ENCODE results near the gene COLEC11.

GRCh38 chr2:3633089-3633981 lies 38.4 kb downstream of the COLEC11 start:
- TF ChIP-seq CTCF (conservative IDR thresholded peaks at IDR 0.05; ENCODE audit: low read depth, low read length) (no peak), EZH2 (IDR thresholded peaks at IDR 0.05; ENCODE audit: borderline replicate concordance, low read depth, low read length, poor library complexity, severe bottlenecking) (no peak)

Data from A673 (cell line).